G401.6 (cell line): ENCODE data around the gene SLAMF6.

Source experiments
- FAIRE-seq: peaks from 2 replicates; lab custom pipeline; 2012; peaks lifted over from hg19 to GRCh38; lab: Jason Lieb, UNC

The SLAMF6 gene

GRCh38 chr1:160467576-160467975, 55.5 kb downstream of the SLAMF6 start:
- no peak for FAIRE-seq

DNA sequence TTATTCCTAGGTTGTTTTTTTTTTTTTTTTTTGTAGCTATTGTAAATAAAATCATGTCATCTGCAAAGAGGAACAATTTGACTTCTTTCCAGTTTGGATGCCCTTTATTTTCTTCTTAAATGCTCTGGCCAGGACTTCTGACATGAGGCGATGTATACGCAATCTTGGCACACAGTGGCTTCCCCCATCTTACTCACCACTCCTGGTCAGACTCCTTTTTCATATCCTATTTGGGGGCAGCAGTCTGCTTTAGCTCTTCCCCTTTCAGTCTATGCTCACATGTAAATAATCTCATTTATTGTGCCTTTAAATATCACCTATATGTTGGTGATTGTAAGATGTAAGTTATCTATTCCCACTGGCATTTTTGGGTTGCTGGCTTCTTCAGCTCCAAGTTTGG, 56.1 kb downstream of the SLAMF6 start:
- no peak for FAIRE-seq

GRCh38 chr1:160465123-160465522, 57.9 kb downstream of the SLAMF6 start:
- FAIRE-seq, result no peak

DNA sequence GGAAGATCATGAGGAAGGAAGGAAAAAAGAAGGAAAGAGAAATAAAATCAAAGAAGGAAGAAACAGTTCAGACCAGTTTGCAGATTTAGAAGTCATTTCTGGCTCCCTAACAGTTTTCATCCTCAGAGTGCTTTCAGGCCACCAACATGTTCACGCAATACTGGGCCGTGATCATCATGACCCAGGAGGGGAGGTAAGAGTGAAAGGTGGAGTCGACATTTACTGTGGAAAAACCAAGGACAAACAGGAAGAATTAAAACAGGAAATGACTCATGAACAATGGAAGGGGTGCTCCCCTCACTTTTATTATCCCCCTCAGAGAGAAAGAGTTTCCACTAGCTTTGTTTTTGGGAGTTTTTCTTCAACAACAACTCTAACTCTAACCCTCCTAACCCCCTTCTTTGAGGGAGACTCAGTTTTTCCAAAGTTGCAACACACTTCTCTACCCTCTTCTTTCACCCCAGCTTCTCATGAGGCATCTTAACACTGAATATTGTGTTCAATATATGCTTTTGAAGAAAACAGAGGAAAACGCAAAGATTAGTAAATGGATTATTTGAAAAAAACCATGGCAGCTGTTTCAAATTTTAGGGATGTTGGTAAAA, 62.3 kb downstream of the SLAMF6 start:
- no peak for FAIRE-seq

GRCh38 chr1:160460214-160460642, 62.8 kb downstream of the SLAMF6 start:
- FAIRE-seq, result no peak

GRCh38 chr1:160459687-160460086, 63.4 kb downstream of the SLAMF6 start:
- FAIRE-seq, result no peak

- FAIRE-seq, result no peak
Measured at GRCh38 chr1:160459056-160459455, 64.0 kb downstream of the SLAMF6 start.

DNA sequence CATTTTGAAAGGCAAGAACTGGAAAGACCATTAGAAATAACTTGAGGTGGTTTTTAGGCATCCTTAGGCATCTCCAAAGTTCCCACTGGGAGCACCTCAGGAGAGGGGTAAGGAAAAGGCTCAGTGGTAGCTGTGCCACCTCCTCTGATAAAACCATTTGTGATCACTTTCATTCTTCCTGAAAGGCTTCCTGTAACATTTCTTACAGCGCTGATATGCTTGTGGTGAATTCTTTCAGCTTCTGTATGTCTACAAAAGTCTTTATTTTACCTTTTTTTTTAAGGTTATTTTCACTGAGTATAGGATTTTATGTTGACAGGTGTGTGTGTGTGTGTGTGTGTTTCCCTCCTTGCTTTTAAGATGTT, 67.9 kb downstream of the SLAMF6 start:
- FAIRE-seq, result no peak

DNA sequence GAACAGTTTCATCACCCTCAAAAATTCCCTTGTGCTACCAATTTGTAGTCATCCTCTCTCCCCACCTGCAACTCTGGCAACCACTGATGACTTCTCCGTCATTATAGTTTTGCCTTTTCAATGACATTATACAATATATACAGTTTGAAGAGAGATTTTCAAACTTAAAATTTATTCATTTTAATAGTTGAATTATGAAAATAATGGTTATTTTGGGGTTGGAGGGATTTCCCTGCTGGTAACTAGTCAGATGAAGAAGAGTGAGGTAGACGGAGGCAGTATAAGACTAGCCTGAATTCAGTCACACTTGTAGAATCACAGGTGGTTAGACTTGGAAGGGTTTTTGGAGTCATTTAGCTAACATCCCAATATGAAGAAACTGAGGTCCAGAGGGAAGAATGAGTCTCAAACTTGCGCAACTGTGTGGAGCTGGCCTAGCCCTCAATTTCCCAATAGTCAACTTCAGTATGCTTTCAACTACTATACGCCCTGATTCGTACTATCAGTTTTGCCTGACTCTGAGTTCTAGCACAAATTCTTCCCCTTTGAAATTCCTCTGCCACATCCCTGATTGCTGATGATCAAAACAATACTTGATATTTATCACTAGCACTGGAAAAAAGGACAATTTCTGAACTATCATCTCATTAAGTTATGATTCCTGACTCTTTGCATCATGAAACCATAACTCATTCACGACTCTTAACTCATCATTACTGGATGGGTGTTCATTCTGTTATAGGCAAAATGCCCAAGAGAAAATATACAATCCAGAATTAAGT, 68.5 kb downstream of the SLAMF6 start:
- no peak for FAIRE-seq

GRCh38 chr1:160453443-160453842, 69.6 kb downstream of the SLAMF6 start:
- no peak for FAIRE-seq

DNA sequence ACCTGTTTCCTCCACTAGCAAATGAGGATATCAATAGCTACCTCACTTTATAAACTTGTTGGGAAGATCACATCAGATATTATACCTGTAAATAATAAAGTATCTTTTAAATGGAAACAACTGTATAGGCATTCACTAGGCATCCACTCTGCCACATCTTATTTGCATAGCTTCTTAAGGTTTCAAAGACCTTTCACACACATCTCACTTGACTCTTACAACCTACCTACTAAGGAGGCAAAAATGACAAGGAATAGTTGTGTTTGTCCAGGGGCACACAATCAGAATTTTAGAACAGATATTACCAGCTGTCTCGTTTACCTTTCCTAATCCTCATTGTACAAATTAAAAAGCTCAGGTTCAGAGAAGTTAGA, 71.2 kb downstream of the SLAMF6 start:
- no peak for FAIRE-seq

DNA sequence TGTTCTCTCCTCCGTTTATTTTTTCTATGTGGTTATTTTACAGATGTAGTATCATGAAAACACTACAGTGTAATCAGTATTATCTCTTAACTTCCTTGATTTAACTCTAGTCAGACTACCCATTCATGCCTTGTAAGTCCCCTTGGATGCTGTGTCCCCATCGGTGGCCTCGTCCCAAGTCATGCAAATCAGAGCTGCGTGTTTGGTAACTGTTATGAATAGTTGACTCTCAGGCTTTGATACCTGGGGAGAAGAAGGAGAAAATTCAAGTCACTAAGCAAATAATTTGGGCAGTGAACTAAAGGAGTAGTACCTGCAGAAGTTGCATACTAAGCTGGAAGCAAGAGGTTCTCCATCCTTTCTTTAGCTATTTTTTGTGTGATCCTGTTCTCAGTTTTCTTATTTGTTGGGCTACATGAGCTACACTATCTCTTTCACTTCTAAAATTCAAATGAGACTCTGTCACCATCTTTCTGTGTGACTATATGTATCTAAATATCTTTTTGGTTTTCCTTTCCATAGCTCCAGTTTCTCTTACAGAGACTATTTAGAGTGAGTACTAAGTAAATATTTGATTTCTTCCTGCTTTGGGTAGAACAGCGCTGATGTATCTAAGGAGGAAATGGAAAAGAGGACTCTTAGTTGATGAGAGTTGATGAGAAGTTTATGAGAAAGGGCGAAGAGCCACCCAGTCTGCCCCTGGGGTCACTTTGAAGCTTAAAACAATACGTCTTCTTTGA, 71.8 kb downstream of the SLAMF6 start:
- no peak for FAIRE-seq

DNA sequence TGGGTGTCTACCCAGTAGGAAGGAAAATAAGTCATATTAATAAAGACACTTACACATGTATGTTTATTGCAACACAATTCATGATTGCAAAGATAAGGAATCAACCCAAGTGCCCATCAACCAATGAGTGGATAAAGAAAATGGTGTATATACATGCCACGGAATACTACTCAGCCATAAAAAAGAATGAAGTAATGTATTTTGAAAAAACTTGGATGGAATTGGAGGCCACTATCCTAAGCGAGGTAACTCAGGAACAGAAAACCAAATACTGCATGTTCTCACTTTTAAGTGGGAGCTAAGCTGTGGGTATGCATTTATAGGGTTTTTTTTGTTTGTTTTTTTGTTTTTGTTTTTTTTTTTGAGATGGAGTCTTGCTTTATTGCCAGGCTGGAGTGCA, 73.6 kb downstream of the SLAMF6 start:
- no peak for FAIRE-seq

DNA sequence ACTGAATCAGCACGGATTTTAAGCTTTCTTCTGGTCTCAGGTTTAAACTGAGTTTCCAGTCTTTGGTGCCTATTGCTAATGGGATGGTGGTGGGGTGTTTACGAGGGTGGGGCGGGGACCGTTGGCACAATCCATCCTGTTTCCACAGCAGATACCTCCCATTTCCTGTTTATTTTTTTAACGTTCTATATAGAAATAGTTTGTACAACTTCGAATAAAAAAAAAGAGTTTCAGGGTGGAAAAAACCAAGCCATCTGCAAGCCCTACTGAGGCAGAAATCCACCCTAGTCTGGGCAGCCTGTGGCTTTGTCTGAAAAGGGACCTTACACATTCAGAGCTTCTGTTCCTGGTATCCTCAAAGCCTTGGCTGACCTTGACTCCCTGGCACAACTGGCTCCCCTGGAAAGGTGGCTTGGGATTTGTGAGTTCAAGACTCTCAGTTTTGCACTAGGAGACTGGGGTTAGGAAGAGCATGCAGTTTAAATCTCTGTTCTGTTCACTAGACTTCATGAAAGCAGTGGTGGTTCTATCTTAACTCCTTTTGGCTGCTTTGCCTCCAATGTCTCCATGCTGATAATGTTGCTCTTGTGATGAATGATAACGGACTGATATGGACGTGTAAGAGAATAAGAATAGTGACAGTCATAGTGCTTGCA, 76.0 kb downstream of the SLAMF6 start:
- no peak for FAIRE-seq

DNA sequence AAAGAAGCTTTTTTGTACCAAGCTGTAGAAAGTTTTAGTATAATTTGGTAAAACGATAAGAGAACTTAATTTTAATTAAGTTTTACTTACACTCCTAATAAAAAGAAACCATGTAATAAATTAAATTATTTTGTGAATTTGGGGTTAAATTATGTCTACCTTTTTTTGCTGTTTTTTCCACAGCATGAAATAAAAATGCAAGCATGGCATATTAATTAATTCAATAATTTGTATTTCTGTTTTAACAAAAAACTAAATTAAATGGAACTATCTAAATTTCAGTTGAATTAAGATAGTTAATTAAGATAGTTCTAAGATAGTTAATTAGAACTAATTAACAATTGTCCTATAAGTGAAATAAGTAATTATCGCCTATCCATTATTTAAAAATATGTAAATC, 83.3 kb downstream of the SLAMF6 start:
- peak; percentile 78 for FAIRE-seq

DNA sequence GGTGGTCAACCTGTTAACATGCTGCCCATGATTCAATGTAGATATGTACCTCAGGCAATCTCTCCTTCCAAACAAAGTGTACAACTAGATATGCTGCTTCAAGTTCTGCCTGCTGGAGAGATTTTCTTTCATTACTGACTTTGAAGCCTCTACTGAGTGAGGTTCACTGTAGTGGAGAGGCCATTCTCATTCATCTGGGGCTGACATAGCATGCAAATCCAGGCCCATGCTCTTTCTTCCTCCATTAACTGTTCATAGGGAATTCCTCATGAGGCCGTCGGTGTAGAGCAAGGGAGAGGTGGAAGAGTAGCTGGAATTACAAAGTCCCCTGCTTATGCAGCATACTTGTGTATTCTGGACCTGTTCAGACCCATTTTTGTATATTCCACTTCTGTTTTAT, 84.1 kb downstream of the SLAMF6 start:
- no peak for FAIRE-seq

DNA sequence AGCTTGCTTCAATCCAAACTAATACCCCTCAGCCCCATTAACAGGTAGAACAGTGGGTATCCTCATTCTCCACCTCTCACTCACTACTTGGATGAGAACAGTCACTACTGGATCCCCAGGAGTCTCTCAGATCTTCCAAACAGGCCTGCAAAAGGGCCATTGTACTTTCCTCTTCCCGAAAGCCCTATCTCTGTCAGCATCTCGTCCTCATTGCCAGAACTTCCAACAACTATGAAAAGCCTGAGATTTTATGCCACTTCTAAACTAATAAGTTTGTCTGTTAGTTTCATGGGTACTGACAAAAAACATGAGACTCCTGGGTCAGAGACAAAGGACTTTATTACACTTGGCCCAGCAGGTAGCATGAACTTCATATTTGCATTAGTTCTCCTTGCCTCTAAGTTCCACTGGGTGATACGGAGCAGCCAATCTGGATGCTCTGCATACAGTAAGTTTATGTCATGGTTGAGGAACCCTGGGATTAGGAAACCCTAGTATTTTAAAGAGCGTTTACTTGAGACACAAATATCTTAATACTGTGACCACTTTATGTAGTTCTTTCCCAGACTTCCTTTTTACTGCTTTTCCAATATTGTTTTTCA, 84.6 kb downstream of the SLAMF6 start:
- no peak for FAIRE-seq

- FAIRE-seq, result no peak
Measured at GRCh38 chr1:160437432-160438316, 85.4 kb downstream of the SLAMF6 start.

- FAIRE-seq, result no peak
Measured at GRCh38 chr1:160436966-160437365, 86.1 kb downstream of the SLAMF6 start.
